ENCODE measurements around the gene ADAMTS14.

DNA sequence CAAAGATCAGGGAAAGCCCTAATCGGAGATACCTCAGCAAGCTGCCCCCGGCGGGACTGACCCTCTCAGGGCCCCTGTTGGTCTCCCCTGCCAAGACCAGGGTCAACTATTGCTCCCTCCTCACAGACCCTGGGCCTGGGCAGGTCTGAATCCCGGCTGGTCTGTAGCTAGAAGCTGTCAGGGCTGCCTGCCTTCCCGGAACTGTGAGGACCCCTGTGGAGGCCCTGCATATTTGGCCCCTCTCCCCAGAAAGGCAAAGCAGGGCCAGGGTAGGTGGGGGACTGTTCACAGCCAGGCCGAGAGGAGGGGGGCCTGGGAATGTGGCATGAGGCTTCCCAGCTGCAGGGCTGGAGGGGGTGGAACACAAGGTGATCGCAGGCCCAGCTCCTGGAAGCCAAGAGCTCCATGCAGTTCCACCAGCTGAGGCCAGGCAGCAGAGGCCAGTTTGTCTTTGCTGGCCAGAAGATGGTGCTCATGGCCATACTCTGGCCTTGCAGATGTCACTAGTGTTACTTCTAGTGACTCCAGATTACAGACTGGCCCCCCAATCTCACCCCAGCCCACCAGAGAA, 88.8 kb downstream of the ADAMTS14 start:
- TF ChIP-seq, protein P1, sequence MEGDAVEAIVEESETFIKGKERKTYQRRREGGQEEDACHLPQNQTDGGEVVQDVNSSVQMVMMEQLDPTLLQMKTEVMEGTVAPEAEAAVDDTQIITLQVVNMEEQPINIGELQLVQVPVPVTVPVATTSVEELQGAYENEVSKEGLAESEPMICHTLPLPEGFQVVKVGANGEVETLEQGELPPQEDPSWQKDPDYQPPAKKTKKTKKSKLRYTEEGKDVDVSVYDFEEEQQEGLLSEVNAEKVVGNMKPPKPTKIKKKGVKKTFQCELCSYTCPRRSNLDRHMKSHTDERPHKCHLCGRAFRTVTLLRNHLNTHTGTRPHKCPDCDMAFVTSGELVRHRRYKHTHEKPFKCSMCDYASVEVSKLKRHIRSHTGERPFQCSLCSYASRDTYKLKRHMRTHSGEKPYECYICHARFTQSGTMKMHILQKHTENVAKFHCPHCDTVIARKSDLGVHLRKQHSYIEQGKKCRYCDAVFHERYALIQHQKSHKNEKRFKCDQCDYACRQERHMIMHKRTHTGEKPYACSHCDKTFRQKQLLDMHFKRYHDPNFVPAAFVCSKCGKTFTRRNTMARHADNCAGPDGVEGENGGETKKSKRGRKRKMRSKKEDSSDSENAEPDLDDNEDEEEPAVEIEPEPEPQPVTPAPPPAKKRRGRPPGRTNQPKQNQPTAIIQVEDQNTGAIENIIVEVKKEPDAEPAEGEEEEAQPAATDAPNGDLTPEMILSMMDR (IDR thresholded peaks at IDR 0.05; ENCODE audit: insufficient read depth, low read depth, low read length), result peak; percentile 8
- no peak for TF ChIP-seq EZH2 (IDR thresholded peaks at IDR 0.05; ENCODE audit: insufficient read depth, low read length)

Measured in astrocyte (in vitro differentiated cells and primary cell).